Coronary artery (tissue), 2 donors: Measurements from ENCODE around the gene ZBTB37.

Experiments
- DNase-seq: peaks from one replicate; pipeline ENCODE4 v3.0.0-alpha.2; 2017; ENCODE audit warnings: low spot score
- H3K27ac ChIP-seq, 2 donors: fragments of 200-600 bp; sonication (generic); one replicate each; pipeline ENCODE4 v1.5.1; 2016 to 2019
- H3K4me3 ChIP-seq: fragments of 200-600 bp; sonication (generic); 2 replicates; pipeline ENCODE4 v1.5.1; 2016; ENCODE audit warnings: mild to moderate bottlenecking, moderate library complexity
- CTCF ChIP-seq: fragments of 200-600 bp; sonication (generic); IDR thresholded peaks from one replicate; pipeline ENCODE4 v1.5.1; 2019; ENCODE audit warnings: antibody characterized with exemption

Gene ZBTB37

GRCh38 chr1:173868266-173869020 is at the start of gene ZBTB37:
ZBTB37 (plus strand) TSS chr1:173868380; CDS start chr1:173870226, 1,846 bp downstream.
- TF ChIP-seq CTCF: no peak
- DNase-seq: peak; percentile 89
- H3K4me3 ChIP-seq: peak within 1 kb of the TSS; percentile 96
- peak within 1 kb of the TSS; percentile 94 to 99 for H3K27ac ChIP-seq

- DNase-seq: no peak
- no peak overlapping the region for H3K27ac ChIP-seq
- TF ChIP-seq CTCF: no peak
- no peak overlapping the region for H3K4me3 ChIP-seq
Observed at GRCh38 chr1:173818459-173818858, 49.7 kb upstream of the ZBTB37 start.

- no peak overlapping the region for H3K27ac ChIP-seq
- no peak overlapping the region for H3K4me3 ChIP-seq
- DNase-seq: no peak
- TF ChIP-seq CTCF: no peak
Observed at GRCh38 chr1:173821680-173822079, 46.5 kb upstream of the ZBTB37 start.

GRCh38 chr1:173823781-173824314 is 44.3 kb upstream of the ZBTB37 start:
- peak overlapping the region; percentile 86 for H3K4me3 ChIP-seq
- no peak for TF ChIP-seq CTCF
- peak overlapping the region; percentile 89 to 94 for H3K27ac ChIP-seq
- no peak for DNase-seq

GRCh38 chr1:173824315-173825081 is 43.7 kb upstream of the ZBTB37 start, which contains the start of the genes CENPL and DARS2:
CENPL (minus strand) TSS chr1:173824883; CDS start chr1:173811299, 13,584 bp downstream.
DARS2 (plus strand) TSS chr1:173824673; CDS start chr1:173825230, 557 bp downstream.
- Histone ChIP-seq H3K27ac (peak within 1 kb of the TSS; percentile 89 to 94), H3K4me3 (peak within 1 kb of the TSS; percentile 86)
- TF ChIP-seq CTCF: no peak
- DNase-seq: peak; percentile 95

- no peak overlapping the region for H3K27ac ChIP-seq
- TF ChIP-seq CTCF: no peak
Observed at GRCh38 chr1:173827611-173828010, 40.6 kb upstream of the ZBTB37 start.

More at GRCh38 chr1:173827611-173828010, 40.6 kb upstream of the ZBTB37 start:
- no peak overlapping the region for H3K4me3 ChIP-seq
- DNase-seq: no peak
